ENCODE measurements around the gene CEP170.

- TF ChIP-seq POLR2A (IDR thresholded peaks at IDR 0.05; ENCODE audit: low read depth, low read length) (no peak), POLR2AphosphoS5 (IDR thresholded peaks at IDR 0.05; ENCODE audit: low read depth, low read length) (no peak), TAF1 (IDR thresholded peaks at IDR 0.05; ENCODE audit: borderline replicate concordance, low read depth, low read length) (no peak)
Observed at GRCh38 chr1:243251539-243251938, 3.5 kb downstream of the CEP170 start.
